Colonic mucosa (tissue), 4 donors: ENCODE results near the gene KDM1A. TPM values are rescaled to one million over a fixed set of nuclear protein-coding genes. Genes with fewer than 3 reads are reported as not detected.
"Not testable (repeated sequence)": the region's sequence is repeated elsewhere in the genome, so short reads cannot be mapped to it uniquely, and the experiment has no call there.

Experiments
- DNase-seq: peaks from one replicate; pipeline ENCODE4 v3.0.0-alpha.2; 2020
- H3K27ac ChIP-seq: fragments of 200-600 bp; one replicate; pipeline ENCODE4 v1.8.0; 2021
- H3K27me3 ChIP-seq: fragments of 200-600 bp; one replicate; pipeline ENCODE4 v1.8.0; 2021
- H3K36me3 ChIP-seq: fragments of 200-600 bp; one replicate; pipeline ENCODE4 v1.8.0; 2021
- H3K4me1 ChIP-seq: fragments of 200-600 bp; one replicate; pipeline ENCODE4 v1.8.0; 2021; ENCODE audit warnings: mild to moderate bottlenecking
- H3K4me3 ChIP-seq: fragments of 200-600 bp; one replicate; pipeline ENCODE4 v1.8.0; 2021
- H3K9ac ChIP-seq, 2 donors: one replicate each; pipeline ENCODE4 v1.7.0; 2013; ENCODE audit warnings: control low read depth in 2 of 2, low read depth in 2 of 2, low read length in 2 of 2
- H3K9me3 ChIP-seq: fragments of 200-600 bp; one replicate; pipeline ENCODE4 v1.8.0; 2021
- CTCF ChIP-seq: fragments of 200-600 bp; IDR thresholded peaks from one replicate; pipeline ENCODE4 v1.8.0; 2022; ENCODE audit warnings: antibody characterized with exemption, mild to moderate bottlenecking
- intact Hi-C: fragments of 100-400 bp; cut with DNase I; formaldehyde crosslinking; loops from one replicate; pipeline ENCODE4 v1.14.1; 2022
- total RNA-seq, 2 donors: library from RNA; stranded (reverse); fragmentation: NEBNext Ultra II Directional in 1 of 2; extraction: Animal tissue kit (Norgen Biotek cat#: 25700) in 1 of 2; gene quantifications; one replicate each; pipeline ENCODE4 v1.2.1, GENCODE V29; 2021
- donor health status: healthy.
- donor health status: DM: no; HTN: no; CAD: no.
- donor health status: DM: no; HTN: no; CAD: no.

KDM1A gene
- total RNA-seq, 2 donors from 2014 or later, result 59.2 to 72.6 TPM

GRCh38 chr1:22995774-22996173 is 23.5 kb upstream of the KDM1A start:
- no peak overlapping the region for H3K4me3 ChIP-seq
- no peaks in the 10 kb centered on the region for H3K4me1 ChIP-seq
- no peaks in the 10 kb centered on the region for H3K27me3 ChIP-seq
- no peaks in the 10 kb centered on the region for H3K36me3 ChIP-seq
- intact Hi-C loops, result no loop called here
- no peak for DNase-seq
- no peak overlapping the region for H3K27ac ChIP-seq
- H3K9ac ChIP-seq, result no peak overlapping the region
- TF ChIP-seq CTCF, result no peak
- no peaks in the 10 kb centered on the region for H3K9me3 ChIP-seq

GRCh38 chr1:22997528-22997927 is 21.7 kb upstream of the KDM1A start:
- intact Hi-C loops, DNase-seq, H3K27me3 ChIP-seq, H3K9me3 ChIP-seq, H3K9ac ChIP-seq, H3K36me3 ChIP-seq, H3K27ac ChIP-seq, H3K4me1 ChIP-seq, H3K4me3 ChIP-seq: not testable (repeated sequence)

- H3K36me3 ChIP-seq, H3K9ac ChIP-seq, H3K4me1 ChIP-seq, H3K4me3 ChIP-seq, intact Hi-C loops, H3K27ac ChIP-seq, DNase-seq, H3K27me3 ChIP-seq, H3K9me3 ChIP-seq: not testable (repeated sequence)
These were observed 19.1 kb upstream of the KDM1A start for GRCh38 chr1:23000133-23000532.

GRCh38 chr1:23002218-23002617 is 17.1 kb upstream of the KDM1A start:
- H3K36me3 ChIP-seq, H3K4me3 ChIP-seq, H3K9me3 ChIP-seq, H3K27me3 ChIP-seq, H3K9ac ChIP-seq, DNase-seq, H3K27ac ChIP-seq, intact Hi-C loops, H3K4me1 ChIP-seq: not testable (repeated sequence)

- Histone ChIP-seq H3K36me3 (no peaks in the 10 kb centered on the region), H3K27ac (no peak overlapping the region), H3K9me3 (no peaks in the 10 kb centered on the region), H3K4me1 (no peaks in the 10 kb centered on the region), H3K4me3 (no peak overlapping the region), H3K27me3 (no peaks in the 10 kb centered on the region), H3K9ac (no peak overlapping the region)
- intact Hi-C loops, result no loop called here
- no peak for DNase-seq
- TF ChIP-seq CTCF, result no peak
These were observed 15.2 kb upstream of the KDM1A start for GRCh38 chr1:23004112-23004511.

- H3K9ac ChIP-seq, H3K4me3 ChIP-seq, H3K27me3 ChIP-seq, H3K9me3 ChIP-seq, DNase-seq, H3K4me1 ChIP-seq, intact Hi-C loops, H3K36me3 ChIP-seq, H3K27ac ChIP-seq: not testable (repeated sequence)
These were observed 14.5 kb upstream of the KDM1A start for GRCh38 chr1:23004769-23005168.

- no peak for TF ChIP-seq CTCF
- H3K27me3 ChIP-seq, result no peaks in the 10 kb centered on the region
- no peak overlapping the region for H3K9ac ChIP-seq
- H3K36me3 ChIP-seq, result no peaks in the 10 kb centered on the region
- H3K27ac ChIP-seq, result no peak overlapping the region
- H3K9me3 ChIP-seq, result no peaks in the 10 kb centered on the region
- H3K4me3 ChIP-seq, result no peak overlapping the region
- no peak for DNase-seq
- intact Hi-C loops, result no loop called here
- H3K4me1 ChIP-seq, result no peaks in the 10 kb centered on the region
These were observed 12.2 kb upstream of the KDM1A start for GRCh38 chr1:23007106-23007505.

- Histone ChIP-seq H3K27ac (no peak overlapping the region), H3K4me3 (no peak overlapping the region), H3K4me1 (no peaks in the 10 kb centered on the region), H3K27me3 (no peaks in the 10 kb centered on the region), H3K36me3 (no peaks in the 10 kb centered on the region), H3K9me3 (no peaks in the 10 kb centered on the region), H3K9ac (no peak overlapping the region)
- TF ChIP-seq CTCF, result no peak
- intact Hi-C loops, result no loop called here
- no peak for DNase-seq
These were observed 10.4 kb upstream of the KDM1A start for GRCh38 chr1:23008901-23009300.

- H3K4me3 ChIP-seq, H3K9ac ChIP-seq, H3K9me3 ChIP-seq, H3K4me1 ChIP-seq, DNase-seq, intact Hi-C loops, H3K27me3 ChIP-seq, H3K36me3 ChIP-seq, H3K27ac ChIP-seq: not testable (repeated sequence)
These were observed 9.2 kb upstream of the KDM1A start for GRCh38 chr1:23010025-23010424.
